22Rv1 (cell line): ENCODE data around the gene PPP2R5C.

ENCODE experiments used
- ZFX ChIP-seq: fragments of 450-650 bp; IDR thresholded peaks from 2 replicates; pipeline ENCODE4 v1.6.1; 2017; ENCODE audit warnings: antibody characterized with exemption, borderline replicate concordance
- TF ChIP-seq, protein P1 (sequence below): fragments of 450-650 bp; IDR thresholded peaks from 2 replicates; pipeline ENCODE4 v1.5.1; 2017; ENCODE audit warnings: mild to moderate bottlenecking

GRCh38 chr14:101773378-101773777, 11.9 kb downstream of the PPP2R5C start:
- TF ChIP-seq, protein P1, sequence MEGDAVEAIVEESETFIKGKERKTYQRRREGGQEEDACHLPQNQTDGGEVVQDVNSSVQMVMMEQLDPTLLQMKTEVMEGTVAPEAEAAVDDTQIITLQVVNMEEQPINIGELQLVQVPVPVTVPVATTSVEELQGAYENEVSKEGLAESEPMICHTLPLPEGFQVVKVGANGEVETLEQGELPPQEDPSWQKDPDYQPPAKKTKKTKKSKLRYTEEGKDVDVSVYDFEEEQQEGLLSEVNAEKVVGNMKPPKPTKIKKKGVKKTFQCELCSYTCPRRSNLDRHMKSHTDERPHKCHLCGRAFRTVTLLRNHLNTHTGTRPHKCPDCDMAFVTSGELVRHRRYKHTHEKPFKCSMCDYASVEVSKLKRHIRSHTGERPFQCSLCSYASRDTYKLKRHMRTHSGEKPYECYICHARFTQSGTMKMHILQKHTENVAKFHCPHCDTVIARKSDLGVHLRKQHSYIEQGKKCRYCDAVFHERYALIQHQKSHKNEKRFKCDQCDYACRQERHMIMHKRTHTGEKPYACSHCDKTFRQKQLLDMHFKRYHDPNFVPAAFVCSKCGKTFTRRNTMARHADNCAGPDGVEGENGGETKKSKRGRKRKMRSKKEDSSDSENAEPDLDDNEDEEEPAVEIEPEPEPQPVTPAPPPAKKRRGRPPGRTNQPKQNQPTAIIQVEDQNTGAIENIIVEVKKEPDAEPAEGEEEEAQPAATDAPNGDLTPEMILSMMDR = no peak
- TF ChIP-seq ZFX = no peak
